ENCODE data around the gene DDX54. TPM values are rescaled to one million over a fixed set of nuclear protein-coding genes. Genes with fewer than 3 reads are reported as not detected.

DDX54 gene
- total RNA-seq, 2 donors from 2014 or later, result 35.1 to 38.0 TPM

GRCh38 chr12:113154351-113154973 is 30.8 kb downstream of the DDX54 start:
- H3K9me3 ChIP-seq, result no peaks in the 10 kb centered on the region
- peak overlapping the region in 1 of 2 donors; percentile 31 for H3K4me3 ChIP-seq
- peaks cover 0 to 30% of the 10 kb centered on the region in 2 donors for H3K4me1 ChIP-seq
- H3K27me3 ChIP-seq, result peaks cover 7 to 15% of the 10 kb centered on the region in 2 donors
- H3K27ac ChIP-seq, result no peak overlapping the region
- DNase-seq (ENCODE audit: low spot score), result no peak
- TF ChIP-seq, protein P1, sequence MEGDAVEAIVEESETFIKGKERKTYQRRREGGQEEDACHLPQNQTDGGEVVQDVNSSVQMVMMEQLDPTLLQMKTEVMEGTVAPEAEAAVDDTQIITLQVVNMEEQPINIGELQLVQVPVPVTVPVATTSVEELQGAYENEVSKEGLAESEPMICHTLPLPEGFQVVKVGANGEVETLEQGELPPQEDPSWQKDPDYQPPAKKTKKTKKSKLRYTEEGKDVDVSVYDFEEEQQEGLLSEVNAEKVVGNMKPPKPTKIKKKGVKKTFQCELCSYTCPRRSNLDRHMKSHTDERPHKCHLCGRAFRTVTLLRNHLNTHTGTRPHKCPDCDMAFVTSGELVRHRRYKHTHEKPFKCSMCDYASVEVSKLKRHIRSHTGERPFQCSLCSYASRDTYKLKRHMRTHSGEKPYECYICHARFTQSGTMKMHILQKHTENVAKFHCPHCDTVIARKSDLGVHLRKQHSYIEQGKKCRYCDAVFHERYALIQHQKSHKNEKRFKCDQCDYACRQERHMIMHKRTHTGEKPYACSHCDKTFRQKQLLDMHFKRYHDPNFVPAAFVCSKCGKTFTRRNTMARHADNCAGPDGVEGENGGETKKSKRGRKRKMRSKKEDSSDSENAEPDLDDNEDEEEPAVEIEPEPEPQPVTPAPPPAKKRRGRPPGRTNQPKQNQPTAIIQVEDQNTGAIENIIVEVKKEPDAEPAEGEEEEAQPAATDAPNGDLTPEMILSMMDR (IDR thresholded peaks at IDR 0.05), result no peak
- H3K36me3 ChIP-seq, result peaks cover 17% of the 10 kb centered on the region

- H3K27me3 ChIP-seq, result peaks cover 7 to 15% of the 10 kb centered on the region in 2 donors
- peaks cover 0 to 33% of the 10 kb centered on the region in 2 donors for H3K4me1 ChIP-seq
- H3K9me3 ChIP-seq, result no peaks in the 10 kb centered on the region
- H3K27ac ChIP-seq, result no peak overlapping the region
- DNase-seq (ENCODE audit: low spot score), result peak; percentile 62
- H3K4me3 ChIP-seq, result peak overlapping the region in 1 of 2 donors; percentile 46
- TF ChIP-seq, protein P1 (IDR thresholded peaks at IDR 0.05), result peak in 1 of 2 donors; percentile 64
- H3K36me3 ChIP-seq, result peaks cover 4% of the 10 kb centered on the region
Observed at GRCh38 chr12:113152835-113153814, 32.2 kb downstream of the DDX54 start.

GRCh38 chr12:113152196-113152834 is 33.0 kb downstream of the DDX54 start:
- H3K36me3 ChIP-seq, result no peaks in the 10 kb centered on the region
- H3K27ac ChIP-seq, result no peak overlapping the region
- DNase-seq (ENCODE audit: low spot score), result no peak
- H3K4me3 ChIP-seq, result peak overlapping the region in 1 of 2 donors; percentile 46
- H3K27me3 ChIP-seq, result peaks cover 7 to 15% of the 10 kb centered on the region in 2 donors
- TF ChIP-seq, protein P1 (IDR thresholded peaks at IDR 0.05), result no peak
- no peaks in the 10 kb centered on the region for H3K9me3 ChIP-seq
- peaks cover 0 to 33% of the 10 kb centered on the region in 2 donors for H3K4me1 ChIP-seq

GRCh38 chr12:113151655-113152054 is 33.6 kb downstream of the DDX54 start:
- TF ChIP-seq, protein P1 (IDR thresholded peaks at IDR 0.05), result no peak
- DNase-seq (ENCODE audit: low spot score), result no peak
- H3K27ac ChIP-seq, result no peak overlapping the region
- peaks cover 0 to 33% of the 10 kb centered on the region in 2 donors for H3K4me1 ChIP-seq
- H3K9me3 ChIP-seq, result no peaks in the 10 kb centered on the region
- H3K4me3 ChIP-seq, result no peak overlapping the region
- H3K36me3 ChIP-seq, result no peaks in the 10 kb centered on the region
- H3K27me3 ChIP-seq, result peaks cover 7 to 15% of the 10 kb centered on the region in 2 donors

DNA sequence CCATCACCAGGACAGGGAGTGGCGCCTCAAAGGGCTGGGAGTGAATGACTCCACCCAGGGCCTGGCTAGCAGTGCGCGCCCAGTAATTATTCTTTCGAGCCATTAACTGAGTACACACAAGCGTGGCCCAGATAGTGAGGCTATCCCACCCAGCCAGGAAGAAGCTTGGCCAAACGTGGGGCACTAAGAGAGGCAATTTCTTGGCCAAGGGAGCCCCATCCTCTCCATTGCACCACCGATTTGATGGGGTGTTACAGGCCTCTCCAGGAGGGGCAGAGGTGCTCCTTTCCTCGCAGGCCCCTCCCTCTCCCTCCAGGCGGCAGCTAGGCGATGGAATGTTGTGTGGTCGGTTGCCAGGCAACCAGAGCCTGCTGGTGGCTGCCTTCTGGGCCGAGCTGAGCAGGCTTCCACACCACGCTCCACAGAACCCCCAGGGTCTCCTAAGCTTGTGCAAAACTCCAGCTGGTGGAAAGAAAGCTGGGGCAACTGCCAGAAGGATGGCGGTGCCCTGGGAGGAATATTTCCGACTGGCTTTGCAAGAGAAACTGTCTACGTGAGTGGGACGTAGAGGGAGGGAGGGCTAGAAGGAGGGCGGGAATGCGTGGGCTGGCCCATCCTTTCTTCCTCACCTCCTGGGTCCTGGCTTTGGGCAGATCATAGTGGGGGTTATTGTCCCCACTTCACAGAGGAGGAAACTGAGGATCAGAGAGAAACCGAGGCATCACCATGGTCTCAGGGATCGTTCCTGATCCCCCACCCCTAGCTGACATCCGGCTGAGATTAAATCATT is 35.7 kb downstream of the DDX54 start, which contains the start of gene CFAP73:
CFAP73 (plus strand) TSS at position 364 of the 790 bp plus-strand sequence; CDS start at position 498, 134 bp downstream.
- H3K4me1 ChIP-seq, result peaks cover 0 to 28% of the 10 kb centered on the region in 2 donors
- TF ChIP-seq, protein P1 (IDR thresholded peaks at IDR 0.05), result no peak
- no peaks in the 10 kb centered on the region for H3K9me3 ChIP-seq
- no peak within 1 kb of the TSS for H3K4me3 ChIP-seq
- peaks cover 5% of the 10 kb centered on the region in 2 donors for H3K27me3 ChIP-seq
- no peaks in the 10 kb centered on the region for H3K36me3 ChIP-seq
- DNase-seq (ENCODE audit: low spot score), result peak; percentile 70
- H3K27ac ChIP-seq, result no peak within 1 kb of the TSS
